Retinal pigment epithelial cell (primary cell): Measurements from ENCODE around the gene KCTD5.
"Not testable (repeated sequence)": the region's sequence is repeated elsewhere in the genome, so short reads cannot be mapped to it uniquely, and the experiment has no call there.

Source experiments
- DNase-seq: peaks from one replicate; pipeline ENCODE4 v3.0.0-alpha.2; 2010; ENCODE audit warnings: low read depth
- H3K4me3 ChIP-seq: 2 replicates; pipeline ENCODE4 v1.5.1; 2011; ENCODE audit warnings: mild to moderate bottlenecking, low read length, control low read depth, moderate library complexity
- TF ChIP-seq, protein P1 (sequence below): conservative IDR thresholded peaks from 2 replicates; pipeline ENCODE4 v1.5.1; 2011; ENCODE audit warnings: low read depth, low read length, control low read depth, inconsistent platforms

The KCTD5 gene

DNA sequence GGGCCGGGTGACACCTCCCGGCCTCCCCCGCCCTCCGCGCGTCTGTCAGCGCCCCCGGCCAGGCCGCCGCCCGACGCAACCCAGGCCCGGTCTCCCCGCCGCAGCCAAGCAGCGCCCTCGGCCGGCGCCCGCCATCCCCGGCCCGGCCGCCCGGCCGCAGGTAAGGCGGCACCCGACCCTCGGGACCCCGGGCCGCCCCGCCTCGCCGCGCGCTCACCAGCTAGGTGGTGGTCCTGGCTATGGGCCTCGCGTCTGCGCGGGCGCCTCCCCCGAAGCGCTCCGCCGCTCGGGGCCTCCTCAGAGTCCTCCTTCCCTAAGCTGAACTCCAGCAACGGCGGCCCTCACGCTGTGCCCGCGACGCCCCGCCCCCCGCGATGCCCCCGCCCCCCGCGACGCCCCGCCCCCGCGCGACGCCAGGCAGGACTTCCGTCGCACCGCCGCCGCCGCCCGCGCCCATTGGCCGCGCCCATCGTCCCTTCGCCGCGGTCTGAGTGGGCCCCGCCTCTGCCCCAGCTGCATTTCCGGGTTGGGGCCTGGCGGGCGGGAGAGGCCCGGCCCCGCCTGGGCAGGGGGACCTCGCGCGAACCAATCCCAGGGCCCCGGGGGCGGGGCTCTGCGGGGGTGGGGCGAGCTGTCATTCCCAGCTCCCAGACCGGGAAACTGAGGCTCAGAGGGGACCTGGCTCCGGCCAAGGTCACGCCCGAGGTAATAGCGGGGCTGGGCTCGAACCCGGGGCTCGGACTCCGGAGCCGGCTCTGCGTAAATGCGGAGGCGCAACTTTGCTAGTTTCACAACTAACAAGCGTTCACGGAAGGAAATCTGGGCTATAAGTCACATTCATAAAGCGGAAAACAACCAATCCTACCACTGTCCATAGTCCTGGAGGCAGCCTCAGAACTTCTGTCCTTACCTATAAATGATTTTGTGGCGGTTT lies 9.0 kb upstream of the KCTD5 start:
- TF ChIP-seq, protein P1, sequence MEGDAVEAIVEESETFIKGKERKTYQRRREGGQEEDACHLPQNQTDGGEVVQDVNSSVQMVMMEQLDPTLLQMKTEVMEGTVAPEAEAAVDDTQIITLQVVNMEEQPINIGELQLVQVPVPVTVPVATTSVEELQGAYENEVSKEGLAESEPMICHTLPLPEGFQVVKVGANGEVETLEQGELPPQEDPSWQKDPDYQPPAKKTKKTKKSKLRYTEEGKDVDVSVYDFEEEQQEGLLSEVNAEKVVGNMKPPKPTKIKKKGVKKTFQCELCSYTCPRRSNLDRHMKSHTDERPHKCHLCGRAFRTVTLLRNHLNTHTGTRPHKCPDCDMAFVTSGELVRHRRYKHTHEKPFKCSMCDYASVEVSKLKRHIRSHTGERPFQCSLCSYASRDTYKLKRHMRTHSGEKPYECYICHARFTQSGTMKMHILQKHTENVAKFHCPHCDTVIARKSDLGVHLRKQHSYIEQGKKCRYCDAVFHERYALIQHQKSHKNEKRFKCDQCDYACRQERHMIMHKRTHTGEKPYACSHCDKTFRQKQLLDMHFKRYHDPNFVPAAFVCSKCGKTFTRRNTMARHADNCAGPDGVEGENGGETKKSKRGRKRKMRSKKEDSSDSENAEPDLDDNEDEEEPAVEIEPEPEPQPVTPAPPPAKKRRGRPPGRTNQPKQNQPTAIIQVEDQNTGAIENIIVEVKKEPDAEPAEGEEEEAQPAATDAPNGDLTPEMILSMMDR, result no peak
- DNase-seq, result peak; percentile 59
- H3K4me3 ChIP-seq, result peak overlapping the region; percentile 70

- H3K4me3 ChIP-seq, result no peak overlapping the region
- DNase-seq, result no peak
- TF ChIP-seq, protein P1, result no peak
These were observed 7.3 kb upstream of the KCTD5 start for GRCh38 chr16:2675021-2675420.

GRCh38 chr16:2675714-2676113 lies 6.6 kb upstream of the KCTD5 start:
- TF ChIP-seq, protein P1, result no peak
- DNase-seq, result no peak

GRCh38 chr16:2676937-2677336 lies 5.4 kb upstream of the KCTD5 start:
- not testable (repeated sequence) for DNase-seq, H3K4me3 ChIP-seq

More at GRCh38 chr16:2675714-2676113, 6.6 kb upstream of the KCTD5 start:
- H3K4me3 ChIP-seq, result no peak overlapping the region

DNA sequence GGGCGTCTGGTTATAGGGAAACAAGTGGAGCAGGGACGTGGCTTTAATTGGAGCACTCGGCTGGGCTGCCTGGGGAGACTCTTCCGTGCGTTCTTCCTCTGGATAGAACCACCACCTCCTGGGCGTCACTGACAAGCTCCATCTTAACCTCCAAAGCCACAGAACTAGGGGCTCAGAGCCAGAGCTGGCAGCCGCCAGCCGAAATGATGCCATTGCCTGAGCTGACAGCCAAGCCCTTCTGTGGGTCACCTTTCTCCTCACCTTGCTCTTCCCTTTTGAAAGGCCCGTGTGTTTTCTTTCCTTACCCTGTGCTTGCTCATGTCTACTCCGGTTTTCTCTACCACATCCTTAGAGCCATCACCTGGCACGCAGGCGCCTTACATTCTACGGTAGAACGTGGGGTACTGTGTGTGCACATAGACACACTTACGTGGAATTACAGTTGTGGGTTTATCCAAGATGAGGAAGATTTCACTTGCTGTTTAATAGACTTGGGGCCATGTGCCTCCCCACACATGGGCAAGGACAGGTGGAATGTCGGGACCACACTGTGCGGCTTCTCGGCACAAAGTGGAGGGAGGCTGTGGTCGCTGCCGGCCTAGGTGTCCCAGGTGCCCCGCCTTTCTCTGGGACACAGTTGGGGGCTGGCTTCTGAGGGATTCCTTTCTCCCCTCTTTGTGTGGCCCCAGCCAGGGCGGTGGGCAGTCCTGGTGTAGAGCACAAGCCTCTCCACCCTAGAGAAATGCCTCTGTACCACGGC lies 3.9 kb upstream of the KCTD5 start:
- DNase-seq, H3K4me3 ChIP-seq: not testable (repeated sequence)

- H3K4me3 ChIP-seq, DNase-seq: not testable (repeated sequence)
These were observed 2.4 kb upstream of the KCTD5 start for GRCh38 chr16:2679902-2680301.

DNA sequence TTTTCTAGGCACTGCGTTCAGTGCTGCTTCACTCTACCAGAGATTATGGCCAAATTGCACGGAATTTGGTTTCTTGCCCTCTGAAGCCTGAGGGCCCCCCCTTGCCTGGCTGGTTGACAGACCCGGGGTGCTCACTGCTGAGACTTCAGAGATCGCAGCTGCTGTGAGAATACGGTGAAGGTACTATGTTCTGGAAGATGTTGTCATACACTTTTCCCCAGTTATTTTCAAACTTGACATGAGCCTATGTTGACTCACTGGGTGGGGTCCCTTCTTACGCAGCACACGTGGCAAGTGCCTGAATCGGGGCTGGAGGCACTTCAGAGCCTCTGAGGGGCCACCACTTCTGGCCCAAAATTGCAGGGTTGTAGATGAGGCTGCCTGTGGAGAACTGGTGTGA lies 2.0 kb upstream of the KCTD5 start:
- H3K4me3 ChIP-seq, DNase-seq: not testable (repeated sequence)

- DNase-seq, result not testable (repeated sequence)
- peak overlapping the region; percentile 96 for H3K4me3 ChIP-seq
These were observed 718 bp downstream of the KCTD5 start for GRCh38 chr16:2683041-2683440.

DNA sequence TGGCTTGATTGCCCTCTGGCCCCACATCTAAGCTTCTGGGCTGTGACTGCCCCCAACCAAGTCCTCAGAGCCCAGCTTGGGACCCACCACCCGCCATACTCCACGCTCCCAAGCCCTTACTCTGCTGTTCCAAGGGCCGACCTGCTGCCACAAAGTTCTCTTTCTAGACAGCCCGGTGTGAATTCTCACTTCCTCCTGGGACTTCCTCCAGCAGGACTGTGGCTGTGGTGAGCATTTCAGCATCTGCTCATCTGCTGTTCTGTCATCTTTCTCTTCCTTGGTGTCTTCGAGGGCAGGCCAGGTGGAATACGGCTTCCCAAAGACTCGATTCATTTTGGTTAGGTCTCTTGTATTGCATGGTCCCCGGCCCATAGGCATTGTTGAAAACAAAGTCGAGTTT lies 3.8 kb downstream of the KCTD5 start:
- not testable (repeated sequence) for H3K4me3 ChIP-seq, DNase-seq

GRCh38 chr16:2686912-2687507 lies 4.7 kb downstream of the KCTD5 start:
- H3K4me3 ChIP-seq, result no peak overlapping the region
- TF ChIP-seq, protein P1, result no peak
- no peak for DNase-seq
